ENCODE data around the gene SCAF8. TPM values are rescaled to one million over a fixed set of nuclear protein-coding genes. Genes with fewer than 3 reads are reported as not detected.

SCAF8 gene
- total RNA-seq, 1 donor from 2014 or later = 17.6 TPM

- TF ChIP-seq CTCF (IDR thresholded peaks at IDR 0.05; ENCODE audit: insufficient read depth, low read length, severe bottlenecking) = no peak
- FAIRE-seq = no peak
Observed at GRCh38 chr6:154876486-154877280, 143.5 kb downstream of the SCAF8 start.

GRCh38 chr6:154878871-154879491 lies 145.8 kb downstream of the SCAF8 start:
- no peak overlapping the region for H3K4me3 ChIP-seq (ENCODE audit: low read depth, low read length)
- TF ChIP-seq CTCF (IDR thresholded peaks at IDR 0.05; ENCODE audit: insufficient read depth, low read length, severe bottlenecking) = no peak
- H3K36me3 ChIP-seq (ENCODE audit: control insufficient read depth, insufficient read depth, low read length) = no peaks in the 10 kb centered on the region
- DNase-seq (ENCODE audit: low read depth) (peak; percentile 21), FAIRE-seq (no peak)
- H3K27me3 ChIP-seq (ENCODE audit: control insufficient read depth, insufficient read depth, low read length) = no peaks in the 10 kb centered on the region

More at GRCh38 chr6:154876486-154877280, 143.5 kb downstream of the SCAF8 start:
- DNase-seq (ENCODE audit: low read depth) = no peak
- Histone ChIP-seq H3K4me3 (ENCODE audit: low read depth, low read length) (no peak overlapping the region), H3K36me3 (ENCODE audit: control insufficient read depth, insufficient read depth, low read length) (no peaks in the 10 kb centered on the region), H3K27me3 (ENCODE audit: control insufficient read depth, insufficient read depth, low read length) (no peaks in the 10 kb centered on the region)

GRCh38 chr6:154882107-154882506 lies 148.9 kb downstream of the SCAF8 start:
- DNase-seq (ENCODE audit: low read depth) (peak; percentile 95), FAIRE-seq (peak; percentile 60)
- H3K4me3 ChIP-seq (ENCODE audit: low read depth, low read length) = no peak overlapping the region
- H3K36me3 ChIP-seq (ENCODE audit: control insufficient read depth, insufficient read depth, low read length) = no peaks in the 10 kb centered on the region
- no peak for TF ChIP-seq CTCF (IDR thresholded peaks at IDR 0.05; ENCODE audit: insufficient read depth, low read length, severe bottlenecking)
- H3K27me3 ChIP-seq (ENCODE audit: control insufficient read depth, insufficient read depth, low read length) = no peaks in the 10 kb centered on the region

Other genes starting within 250 kb of the SCAF8 start
- 2.6 and 3.6 TPM in 2 replicates for gene CNKSR3, start 222.7 kb upstream of the SCAF8 start, total RNA-seq

Data from bronchial epithelial cell (primary cell).